Esophagus muscularis mucosa (tissue), 4 donors: Measurements from ENCODE around the gene CPNE8. TPM values are rescaled to one million over a fixed set of nuclear protein-coding genes. Genes with fewer than 3 reads are reported as not detected.

Experiments
- DNase-seq: peaks from one replicate; pipeline ENCODE4 v3.0.0-alpha.2; 2017; ENCODE audit errors: extremely low spot score
- H3K27ac ChIP-seq, 4 donors: fragments of 200-600 bp; sonication (generic); replicated peaks in 1 of 4; 1 replicate in 3 of 4; 2 replicates in 1 of 4; pipeline ENCODE4 v1.5.1; 2016 to 2019; ENCODE audit warnings: mild to moderate bottlenecking in 1 of 4
- H3K27me3 ChIP-seq, 4 donors: fragments of 200-600 bp; sonication (generic); one replicate each; pipeline versions ENCODE4 v1.5.1 to v1.6.0; 2016 to 2019
- H3K36me3 ChIP-seq, 4 donors: fragments of 200-600 bp; sonication (generic); one replicate each; pipeline ENCODE4 v1.5.1; 2016 to 2019
- H3K4me1 ChIP-seq, 4 donors: fragments of 200-600 bp; sonication (generic); one replicate each; pipeline ENCODE4 v1.5.1; 2016 to 2019
- H3K4me3 ChIP-seq, 4 donors: fragments of 200-600 bp; sonication (generic); 1 replicate in 2 of 4; 2 replicates in 2 of 4; pipeline ENCODE4 v1.5.1; 2016 to 2019; ENCODE audit warnings: mild to moderate bottlenecking in 4 of 4, moderate library complexity in 1 of 4
- H3K9me3 ChIP-seq, 4 donors: fragments of 200-600 bp; sonication (generic); 1 replicate in 3 of 4; 2 replicates in 1 of 4; pipeline ENCODE4 v1.5.1; 2016 to 2019
- CTCF ChIP-seq, 3 experiments: fragments of 200-600 bp in 2 of 3; fragments of 450-650 bp in 1 of 3; sonication (generic) in 2 of 3; IDR thresholded peaks; one replicate each; pipeline ENCODE4 v1.5.1; 2017 to 2019; ENCODE audit warnings: antibody characterized with exemption in 3 of 3, mild to moderate bottlenecking in 2 of 3, moderate library complexity in 1 of 3
- EP300 ChIP-seq: sonication (generic); formaldehyde crosslinking; IDR thresholded peaks from one replicate; pipeline ENCODE4 v1.6.1; 2017; ENCODE audit warnings: antibody characterized with exemption
- POLR2A ChIP-seq: fragments of 450-650 bp; IDR thresholded peaks from one replicate; pipeline ENCODE4 v1.6.1; 2017; ENCODE audit warnings: antibody characterized with exemption, moderate library complexity, mild to moderate bottlenecking, low read depth
- POLR2AphosphoS5 ChIP-seq, 2 donors: sonication (generic); formaldehyde crosslinking; IDR thresholded peaks; one replicate each; pipeline ENCODE4 v1.6.1; 2017; ENCODE audit warnings: antibody characterized with exemption in 2 of 2
- WGBS: methylation state at CpG from one replicate; pipeline ENCODE4 v1.1.5; 2018; 5-methylcytosine and 5-hydroxymethylcytosine counted together
- intact Hi-C: fragments of 100-400 bp; cut with DNase I; formaldehyde crosslinking; loops from one replicate; pipeline ENCODE4 v1.15.1; 2023
- total RNA-seq, 4 donors: library from RNA; depleted of rRNA; stranded (reverse); fragments of >200 nt; gene quantifications; one replicate each; pipeline versions ENCODE4 v1.1.0 to v1.2.1, GENCODE V29; 2016

Gene CPNE8
- total RNA-seq, 4 donors from 2014 or later = 12.8 to 34.0 (median 21.3) TPM

GRCh38 chr12:38783304-38783703 is 122.1 kb downstream of the CPNE8 start:
- Histone ChIP-seq H3K27me3 (no peaks in the 10 kb centered on the region), H3K9me3 (peaks cover 0 to 13% (median 5%) of the 10 kb centered on the region in 4 donors), H3K36me3 (no peaks in the 10 kb centered on the region), H3K4me1 (no peaks in the 10 kb centered on the region), H3K27ac (no peak overlapping the region), H3K4me3 (no peak overlapping the region)
- TF ChIP-seq POLR2A = no peak
- no peak for TF ChIP-seq CTCF (IDR thresholded peaks at IDR 0.05)
- no peak for TF ChIP-seq EP300
- TF ChIP-seq POLR2AphosphoS5 (IDR thresholded peaks at IDR 0.05) = no peak
- DNase-seq = no peak
- WGBS = 71% methylated on average over 2 of the region's 2 CpGs
- intact Hi-C loops = no loop called here

GRCh38 chr12:38782359-38782758 is 123.0 kb downstream of the CPNE8 start:
- no peaks in the 10 kb centered on the region for H3K4me1 ChIP-seq
- no peaks in the 10 kb centered on the region for H3K27me3 ChIP-seq
- TF ChIP-seq EP300 (no peak), POLR2A (no peak), CTCF (IDR thresholded peaks at IDR 0.05) (no peak), POLR2AphosphoS5 (IDR thresholded peaks at IDR 0.05) (no peak)
- peaks cover 0 to 4% (median 2%) of the 10 kb centered on the region in 4 donors for H3K9me3 ChIP-seq
- intact Hi-C loops = no loop called here
- no peak overlapping the region for H3K4me3 ChIP-seq
- H3K36me3 ChIP-seq = no peaks in the 10 kb centered on the region
- no peak overlapping the region for H3K27ac ChIP-seq
- DNase-seq = no peak

DNA sequence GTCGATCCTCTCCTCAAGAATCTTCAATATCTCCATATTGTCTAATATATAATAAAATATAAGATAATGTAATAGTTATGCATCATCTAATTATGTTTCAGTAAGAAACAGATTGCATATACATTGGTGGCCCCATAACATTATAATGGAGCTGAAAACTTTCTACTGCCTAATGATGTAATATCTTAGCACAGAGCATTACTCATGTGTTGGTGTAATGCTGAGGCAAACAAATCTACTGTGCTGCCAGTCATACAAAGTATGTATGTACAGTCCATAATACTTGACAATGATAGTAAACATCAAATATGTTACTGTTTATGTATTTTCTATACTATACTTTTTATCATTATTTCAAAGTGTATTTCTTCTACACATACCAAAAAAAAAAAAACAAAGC is 128.7 kb downstream of the CPNE8 start:
- no peaks in the 10 kb centered on the region for H3K27me3 ChIP-seq
- no peak for DNase-seq
- no peak overlapping the region for H3K4me3 ChIP-seq
- H3K36me3 ChIP-seq = peaks cover 0 to 5% (median 0%) of the 10 kb centered on the region in 4 donors
- TF ChIP-seq POLR2A (no peak), CTCF (IDR thresholded peaks at IDR 0.05) (no peak), EP300 (no peak), POLR2AphosphoS5 (IDR thresholded peaks at IDR 0.05) (no peak)
- intact Hi-C loops = no loop called here
- H3K4me1 ChIP-seq = no peaks in the 10 kb centered on the region
- H3K9me3 ChIP-seq = peaks cover 0 to 4% (median 0%) of the 10 kb centered on the region in 4 donors
- no peak overlapping the region for H3K27ac ChIP-seq
- WGBS = 86% methylated on average over 1 of the region's 1 CpG

- Histone ChIP-seq H3K36me3 (peaks cover 0 to 5% (median 0%) of the 10 kb centered on the region in 4 donors), H3K9me3 (peaks cover 0 to 4% (median 0%) of the 10 kb centered on the region in 4 donors), H3K4me1 (no peaks in the 10 kb centered on the region), H3K27ac (no peak overlapping the region), H3K27me3 (no peaks in the 10 kb centered on the region), H3K4me3 (no peak overlapping the region)
- no peak for DNase-seq
- no peak for TF ChIP-seq POLR2A
- no peak for TF ChIP-seq CTCF (IDR thresholded peaks at IDR 0.05)
- TF ChIP-seq EP300 = no peak
- no peak for TF ChIP-seq POLR2AphosphoS5 (IDR thresholded peaks at IDR 0.05)
- intact Hi-C loops = no loop called here
These were observed 129.9 kb downstream of the CPNE8 start for GRCh38 chr12:38775457-38775856.

DNA sequence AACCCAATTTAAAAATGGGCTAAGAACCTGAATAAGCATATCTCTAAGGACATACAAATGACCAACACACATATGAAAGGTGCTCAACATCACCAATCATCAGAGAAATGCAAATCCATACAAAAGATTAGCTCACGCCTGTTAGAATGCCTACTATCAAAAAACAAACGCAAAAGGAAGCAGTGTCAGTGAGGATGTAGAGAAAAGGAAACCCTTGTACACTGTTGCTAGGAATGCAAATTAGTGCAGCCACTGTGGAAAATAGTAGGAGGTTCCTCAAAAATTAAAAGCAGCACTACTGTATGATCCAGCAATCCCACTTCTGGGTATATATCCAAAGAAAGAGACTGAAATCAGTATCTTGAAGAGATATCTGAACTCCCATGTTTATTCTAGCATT is 133.0 kb downstream of the CPNE8 start:
- intact Hi-C loops = no loop called here
- H3K9me3 ChIP-seq = no peaks in the 10 kb centered on the region
- no peak for DNase-seq
- 76% methylated on average over 2 of the region's 2 CpGs for WGBS
- no peak overlapping the region for H3K4me3 ChIP-seq
- peaks cover 0 to 5% (median 0%) of the 10 kb centered on the region in 4 donors for H3K36me3 ChIP-seq
- no peaks in the 10 kb centered on the region for H3K27me3 ChIP-seq
- TF ChIP-seq EP300 (no peak), CTCF (IDR thresholded peaks at IDR 0.05) (no peak), POLR2AphosphoS5 (IDR thresholded peaks at IDR 0.05) (no peak), POLR2A (no peak)
- H3K4me1 ChIP-seq = no peaks in the 10 kb centered on the region
- no peak overlapping the region for H3K27ac ChIP-seq
